Measurements from ENCODE around the gene CPS1.

The CPS1 gene

GRCh38 chr2:210568108-210568507, 11.7 kb downstream of the CPS1 start:
- H3K4me3 ChIP-seq (ENCODE audit: low read depth, low read length) = no peak overlapping the region
- DNase-seq (ENCODE audit: low read depth) = no peak
- TF ChIP-seq, protein P1, sequence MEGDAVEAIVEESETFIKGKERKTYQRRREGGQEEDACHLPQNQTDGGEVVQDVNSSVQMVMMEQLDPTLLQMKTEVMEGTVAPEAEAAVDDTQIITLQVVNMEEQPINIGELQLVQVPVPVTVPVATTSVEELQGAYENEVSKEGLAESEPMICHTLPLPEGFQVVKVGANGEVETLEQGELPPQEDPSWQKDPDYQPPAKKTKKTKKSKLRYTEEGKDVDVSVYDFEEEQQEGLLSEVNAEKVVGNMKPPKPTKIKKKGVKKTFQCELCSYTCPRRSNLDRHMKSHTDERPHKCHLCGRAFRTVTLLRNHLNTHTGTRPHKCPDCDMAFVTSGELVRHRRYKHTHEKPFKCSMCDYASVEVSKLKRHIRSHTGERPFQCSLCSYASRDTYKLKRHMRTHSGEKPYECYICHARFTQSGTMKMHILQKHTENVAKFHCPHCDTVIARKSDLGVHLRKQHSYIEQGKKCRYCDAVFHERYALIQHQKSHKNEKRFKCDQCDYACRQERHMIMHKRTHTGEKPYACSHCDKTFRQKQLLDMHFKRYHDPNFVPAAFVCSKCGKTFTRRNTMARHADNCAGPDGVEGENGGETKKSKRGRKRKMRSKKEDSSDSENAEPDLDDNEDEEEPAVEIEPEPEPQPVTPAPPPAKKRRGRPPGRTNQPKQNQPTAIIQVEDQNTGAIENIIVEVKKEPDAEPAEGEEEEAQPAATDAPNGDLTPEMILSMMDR (IDR thresholded peaks at IDR 0.05; ENCODE audit: low read depth, low read length, missing control alignments) = no peak

DNA sequence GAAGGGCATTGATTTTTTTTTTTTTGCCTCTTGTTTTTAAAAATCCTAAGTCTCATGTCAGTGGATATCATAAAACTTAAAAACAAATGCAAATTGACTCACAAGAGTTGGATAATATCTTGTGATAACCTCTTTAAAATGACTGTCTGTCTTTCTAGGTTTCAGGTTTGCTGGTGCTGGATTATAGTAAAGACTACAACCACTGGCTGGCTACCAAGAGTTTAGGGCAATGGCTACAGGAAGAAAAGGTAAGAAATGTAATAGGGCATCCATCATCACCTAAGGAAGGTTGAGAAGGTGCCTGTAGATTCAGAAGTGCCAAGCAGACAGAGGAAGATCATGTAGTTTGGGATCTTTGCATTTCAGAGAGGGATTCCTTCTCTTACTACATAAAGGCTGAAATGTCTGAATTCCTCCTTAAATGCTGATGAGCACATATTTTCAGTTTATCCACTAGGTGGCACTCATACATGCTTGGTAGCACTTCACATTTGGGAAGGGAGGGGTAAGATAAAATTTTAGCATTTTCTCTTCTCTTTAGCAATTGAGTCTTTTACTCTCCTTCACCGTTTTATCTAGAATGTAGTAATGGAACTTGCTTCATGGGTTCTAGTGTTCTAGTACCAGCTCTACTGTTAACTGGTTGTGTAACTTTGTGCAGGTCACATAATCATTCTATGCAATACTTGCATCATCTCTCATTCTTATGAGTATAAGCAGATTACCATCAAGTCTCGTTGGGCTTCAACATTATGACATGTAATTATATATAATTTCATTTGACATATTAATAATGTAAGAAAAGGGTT, 21.1 kb downstream of the CPS1 start:
- TF ChIP-seq, protein P1 (IDR thresholded peaks at IDR 0.05; ENCODE audit: low read depth, low read length, missing control alignments) = peak; percentile 70
- peak; percentile 12 for DNase-seq (ENCODE audit: low read depth)
- no peak overlapping the region for H3K4me3 ChIP-seq (ENCODE audit: low read depth, low read length)

DNA sequence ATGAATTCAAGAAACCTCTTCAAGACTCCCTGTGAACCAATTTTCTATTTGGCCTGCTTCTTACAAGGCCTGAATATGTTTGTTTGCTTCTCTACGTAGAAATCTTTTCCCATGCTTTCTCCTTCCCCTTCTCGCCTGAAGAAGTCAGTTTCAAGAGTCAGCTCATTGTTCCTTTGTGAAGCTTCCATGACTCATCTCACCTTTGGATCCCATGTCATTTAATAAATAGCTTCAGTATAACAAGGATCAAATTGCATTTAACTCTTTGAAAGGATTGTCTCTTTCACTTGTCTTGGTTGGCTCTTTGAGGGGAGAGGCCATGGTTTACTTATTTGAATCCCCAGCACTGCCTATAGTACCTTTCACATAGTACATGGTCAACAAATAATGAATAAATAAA, 28.4 kb downstream of the CPS1 start:
- TF ChIP-seq, protein P1 (IDR thresholded peaks at IDR 0.05; ENCODE audit: low read depth, low read length, missing control alignments) = no peak
- DNase-seq (ENCODE audit: low read depth) = no peak
- H3K4me3 ChIP-seq (ENCODE audit: low read depth, low read length) = no peak overlapping the region

DNA sequence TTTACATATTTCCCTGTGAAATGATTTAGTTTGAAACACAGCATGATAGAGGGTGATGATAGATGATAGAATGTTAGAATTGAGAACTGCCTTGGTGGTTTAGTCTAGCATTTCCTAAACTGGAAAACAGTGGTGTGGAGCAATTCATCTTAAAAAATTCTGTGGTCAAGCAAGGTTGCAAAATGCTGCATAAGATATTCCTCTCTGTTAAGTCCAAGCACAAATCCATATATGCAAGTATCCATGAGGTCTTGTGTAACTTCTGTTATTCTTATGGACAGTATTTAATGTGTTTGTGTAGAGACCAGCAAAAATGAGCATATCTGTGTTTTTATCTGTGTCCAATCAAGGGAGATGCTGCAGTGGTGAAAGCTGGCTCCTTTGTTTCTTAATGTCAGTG, 30.0 kb downstream of the CPS1 start:
- DNase-seq (ENCODE audit: low read depth) = no peak
- H3K4me3 ChIP-seq (ENCODE audit: low read depth, low read length) = no peak overlapping the region
- TF ChIP-seq, protein P1 (IDR thresholded peaks at IDR 0.05; ENCODE audit: low read depth, low read length, missing control alignments) = no peak

- no peak overlapping the region for H3K4me3 ChIP-seq (ENCODE audit: low read depth, low read length)
- TF ChIP-seq, protein P1 (IDR thresholded peaks at IDR 0.05; ENCODE audit: low read depth, low read length, missing control alignments) = no peak
- DNase-seq (ENCODE audit: low read depth) = no peak
Observed at GRCh38 chr2:210591663-210592062, 35.3 kb downstream of the CPS1 start.

- DNase-seq (ENCODE audit: low read depth) = no peak
- no peak overlapping the region for H3K4me3 ChIP-seq (ENCODE audit: low read depth, low read length)
- TF ChIP-seq, protein P1 (IDR thresholded peaks at IDR 0.05; ENCODE audit: low read depth, low read length, missing control alignments) = no peak
Observed at GRCh38 chr2:210592726-210593125, 36.3 kb downstream of the CPS1 start.

DNA sequence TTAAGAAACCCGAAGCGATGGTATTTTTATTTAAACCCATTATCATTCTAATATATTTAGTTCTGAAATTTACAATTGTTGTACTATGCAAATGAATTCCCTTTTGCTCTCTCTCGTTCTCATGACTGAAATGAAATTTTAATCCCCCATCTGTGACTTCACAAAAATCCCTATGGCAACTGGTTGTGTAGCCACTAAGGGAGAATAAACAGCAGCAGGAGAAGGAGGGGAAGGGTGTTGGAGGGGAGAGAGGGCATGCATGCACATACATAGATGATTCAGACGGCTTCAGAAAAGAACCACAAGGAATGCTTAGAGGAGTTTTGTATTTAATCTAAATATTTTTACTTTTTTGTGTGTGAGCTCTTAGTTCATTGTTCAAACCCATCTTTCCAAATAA, 36.8 kb downstream of the CPS1 start:
- TF ChIP-seq, protein P1 (IDR thresholded peaks at IDR 0.05; ENCODE audit: low read depth, low read length, missing control alignments) = no peak
- no peak overlapping the region for H3K4me3 ChIP-seq (ENCODE audit: low read depth, low read length)
- no peak for DNase-seq (ENCODE audit: low read depth)
